NCI-H2196 treated with DMSO at 0.1 percent for 48 hours (cell line): Measurements from ENCODE around the gene CUEDC1.
"Not testable (repeated sequence)": the region's sequence is repeated elsewhere in the genome, so short reads cannot be mapped to it uniquely, and the experiment has no call there.

ENCODE experiments used
- DNase-seq: peaks from one replicate; lab custom pipeline; 2025; ENCODE audit not compliant: unreplicated experiment; lab: John Stamatoyannopoulos, UW

Gene CUEDC1

DNA sequence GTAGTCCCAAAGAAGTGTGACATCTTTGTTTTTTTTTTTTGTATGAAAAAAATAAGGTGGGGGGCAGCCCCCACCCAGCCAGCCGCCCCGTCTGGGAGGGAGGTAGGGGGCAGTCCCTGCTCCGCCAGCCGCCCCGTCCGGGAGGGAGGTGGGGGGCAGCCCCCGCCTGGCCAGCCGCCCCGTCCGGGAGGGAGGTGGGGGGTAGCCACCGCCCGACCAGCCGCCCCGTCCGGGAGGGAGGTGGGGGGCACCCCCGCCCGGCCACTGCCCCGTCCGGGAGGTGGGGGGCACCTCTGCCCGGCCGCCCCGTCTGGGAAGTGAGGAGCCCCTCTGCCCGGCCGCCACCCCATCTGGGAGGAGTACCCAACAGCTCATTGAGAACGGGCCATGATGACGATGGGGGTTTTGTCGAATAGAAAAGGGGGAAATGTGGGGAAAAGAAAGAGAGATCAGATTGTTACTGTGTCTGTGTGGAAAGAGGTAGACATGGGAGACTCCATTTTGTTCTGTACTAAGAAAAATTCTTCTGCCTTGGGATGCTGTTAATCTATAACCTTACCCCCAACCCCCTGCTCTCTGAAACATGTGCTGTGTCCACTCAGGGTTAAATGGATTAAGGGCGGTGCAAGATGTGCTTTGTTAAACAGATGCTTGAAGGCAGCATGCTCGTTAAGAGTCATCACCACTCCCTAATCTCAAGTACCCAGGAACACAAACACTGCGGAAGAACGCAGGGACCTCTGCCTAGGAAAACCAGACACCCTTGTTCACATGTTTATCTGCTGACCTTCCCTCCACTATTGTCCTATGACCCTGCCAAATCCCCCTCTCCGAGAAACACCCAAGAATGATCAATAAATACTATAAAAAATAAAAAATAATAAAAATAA is 108.9 kb downstream of the CUEDC1 start:
- not testable (repeated sequence) for DNase-seq

DNA sequence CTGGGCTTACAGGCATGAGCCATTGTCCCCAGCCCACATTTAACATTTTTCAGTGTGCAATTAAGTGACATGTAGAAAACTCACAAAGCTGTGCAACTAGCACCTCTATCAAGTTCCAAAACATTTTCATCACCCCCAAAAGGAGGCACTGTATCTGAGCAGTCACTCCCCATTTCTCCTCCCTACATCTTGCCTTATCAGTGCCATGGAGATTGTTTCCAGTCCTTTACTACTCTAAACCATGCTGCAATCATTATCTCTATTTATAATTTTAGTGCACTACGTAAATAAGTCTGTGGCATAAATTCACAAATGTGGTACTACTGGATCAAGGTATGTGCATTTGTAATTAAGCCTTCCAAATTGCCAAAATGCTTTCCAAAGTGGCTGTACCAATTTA is 112.9 kb downstream of the CUEDC1 start:
- no peak for DNase-seq

GRCh38 chr17:57839571-57839923 is 115.7 kb downstream of the CUEDC1 start:
- no peak for DNase-seq

DNA sequence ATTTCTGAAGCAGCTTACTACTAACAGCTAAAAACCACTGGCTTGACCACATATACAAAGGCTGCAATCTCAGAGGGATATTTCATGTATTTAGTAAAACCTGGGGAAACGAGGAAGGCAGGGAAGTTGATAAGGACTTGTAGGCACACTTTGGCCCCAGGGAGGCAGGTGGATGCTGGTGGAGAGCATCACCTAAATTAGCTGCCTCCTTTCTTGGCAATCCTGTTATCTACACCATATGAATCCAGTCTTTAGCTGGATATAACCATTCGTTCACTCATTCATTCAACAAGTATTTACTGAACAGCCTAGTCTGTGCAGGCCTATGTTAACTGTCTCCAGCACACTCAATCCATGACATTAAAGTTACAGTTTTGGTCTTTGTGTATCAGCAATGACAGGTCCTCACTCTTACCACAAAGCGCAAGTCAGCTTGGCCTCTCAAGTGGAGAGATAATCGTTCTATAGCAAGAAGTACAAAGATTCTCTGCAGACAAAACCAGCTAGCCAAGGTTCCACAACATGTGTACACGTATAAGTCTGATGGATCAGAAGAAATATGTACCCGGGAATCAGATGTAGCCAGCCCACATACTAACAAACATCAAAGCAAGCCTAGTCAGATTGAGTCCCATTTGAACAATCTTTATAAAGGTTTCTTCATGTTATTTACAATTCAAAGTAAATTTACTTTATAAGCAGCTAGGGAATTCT is 116.2 kb downstream of the CUEDC1 start:
- no peak for DNase-seq

- no peak for DNase-seq
Observed at GRCh38 chr17:57838453-57838852, 116.8 kb downstream of the CUEDC1 start.

- no peak for DNase-seq
Observed at GRCh38 chr17:57835333-57835900, 119.8 kb downstream of the CUEDC1 start.

DNA sequence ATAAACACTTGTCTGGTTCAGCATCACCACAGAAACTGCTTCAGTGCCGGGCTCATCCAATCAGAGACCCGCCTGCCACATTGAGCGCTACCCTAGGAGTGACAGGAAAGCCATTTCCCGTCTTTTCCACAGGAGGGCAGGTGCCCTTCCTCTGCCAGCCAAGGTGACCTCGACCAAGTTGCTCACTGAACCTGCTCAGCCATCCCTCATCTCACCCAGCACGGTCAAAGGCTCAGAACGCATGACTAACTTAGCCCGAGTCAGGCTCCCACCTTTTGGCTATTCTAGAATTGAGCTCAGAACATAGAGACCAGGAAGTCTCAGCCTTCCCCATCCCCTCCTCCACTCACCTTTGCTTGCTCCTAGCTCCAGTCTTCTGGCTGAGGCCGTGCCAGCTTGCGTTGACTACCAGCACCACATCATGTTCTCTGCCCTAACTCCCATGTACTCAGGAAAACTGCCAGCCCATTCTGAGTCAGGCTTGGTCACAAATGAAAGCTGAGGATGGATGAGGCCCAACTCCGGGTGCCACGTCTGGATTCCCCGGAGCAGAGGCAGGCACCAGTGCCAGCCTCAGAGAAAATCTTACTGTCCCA is 121.0 kb downstream of the CUEDC1 start:
- peak; percentile 15 for DNase-seq

- DNase-seq = peak; percentile 40
Observed at GRCh38 chr17:57833179-57833939, 121.9 kb downstream of the CUEDC1 start.

DNA sequence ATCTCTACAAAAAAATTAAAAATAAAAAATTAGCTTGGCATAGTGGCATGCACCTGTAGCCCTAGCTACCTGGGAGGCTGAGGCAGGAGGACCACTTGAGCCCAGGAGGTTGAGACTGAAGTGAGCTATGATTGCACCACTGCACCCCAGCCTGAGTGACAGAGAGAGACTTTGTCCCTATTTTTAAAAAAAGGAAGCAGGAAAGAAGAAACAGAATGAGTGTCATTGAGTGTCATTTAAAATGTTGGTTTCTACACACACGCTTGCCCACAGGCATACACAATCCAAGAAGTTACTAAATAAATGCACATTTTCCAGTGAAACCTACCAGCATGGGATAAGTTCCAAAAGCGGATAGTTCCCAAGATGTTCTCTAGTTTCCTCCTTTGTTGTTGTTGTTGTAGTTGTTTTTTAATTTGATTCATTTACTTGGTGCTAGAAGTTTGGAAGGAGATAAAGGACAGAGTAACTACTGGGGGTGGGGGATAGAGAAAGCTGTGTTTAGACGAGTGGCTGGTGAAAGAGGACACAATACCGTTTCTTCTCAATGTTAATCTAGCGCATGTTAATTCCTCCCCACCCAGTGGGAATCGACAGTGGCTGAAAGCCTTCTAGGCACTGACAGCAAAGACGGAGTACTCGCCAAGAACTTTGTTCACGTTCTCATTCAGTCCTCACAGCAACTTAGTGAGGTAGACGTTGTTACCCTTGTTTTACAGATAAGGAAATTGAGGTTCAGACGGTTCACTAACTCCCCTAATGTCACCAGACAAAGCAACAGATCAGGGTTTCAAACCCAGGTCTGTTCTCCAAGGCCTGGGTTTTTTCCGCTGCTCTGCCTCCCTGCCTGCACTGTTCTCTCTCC is 122.7 kb downstream of the CUEDC1 start:
- no peak for DNase-seq

DNA sequence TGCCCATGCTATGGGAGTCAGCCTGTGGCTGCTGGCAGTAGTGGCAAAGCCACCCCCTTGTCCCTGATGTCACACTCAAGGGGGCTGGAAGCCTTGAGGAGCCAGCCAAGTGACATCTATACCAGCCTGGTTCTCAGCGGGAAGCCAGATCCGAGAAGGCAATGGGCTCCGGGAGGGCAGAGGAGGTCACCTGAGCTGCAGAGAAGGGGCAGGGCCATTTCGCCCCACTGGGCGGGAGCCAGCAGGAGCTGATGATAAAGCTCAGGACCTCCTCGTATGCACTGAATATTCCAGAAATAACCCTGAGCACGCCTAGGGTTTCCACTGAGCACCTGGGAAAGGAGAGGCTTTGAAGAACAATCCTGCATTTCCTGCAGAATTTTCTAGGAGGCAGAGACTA is 124.3 kb downstream of the CUEDC1 start:
- no peak for DNase-seq

- no peak for DNase-seq
Observed at GRCh38 chr17:57823469-57824401, 131.5 kb downstream of the CUEDC1 start.

- DNase-seq = no peak
Observed at GRCh38 chr17:57819867-57820266, 135.3 kb downstream of the CUEDC1 start.

DNA sequence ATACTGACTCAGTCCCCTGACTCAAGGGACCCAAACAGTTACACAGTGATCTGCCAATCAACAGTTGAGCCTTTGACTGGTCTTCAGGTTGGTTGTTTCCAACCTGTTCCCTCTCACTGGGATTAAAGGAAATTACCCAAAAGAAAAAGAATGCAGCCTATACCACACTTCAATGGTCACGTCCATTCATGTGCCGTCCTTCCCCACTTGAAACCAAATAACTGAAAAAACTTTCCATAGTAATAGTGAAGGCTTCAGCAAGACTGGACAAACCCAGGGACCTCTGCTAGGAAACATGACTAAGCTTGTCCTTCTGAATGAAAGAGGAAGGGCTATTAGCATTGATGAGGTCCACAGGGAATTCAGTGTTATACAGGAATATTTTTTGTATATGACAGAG is 135.9 kb downstream of the CUEDC1 start:
- no peak for DNase-seq

DNA sequence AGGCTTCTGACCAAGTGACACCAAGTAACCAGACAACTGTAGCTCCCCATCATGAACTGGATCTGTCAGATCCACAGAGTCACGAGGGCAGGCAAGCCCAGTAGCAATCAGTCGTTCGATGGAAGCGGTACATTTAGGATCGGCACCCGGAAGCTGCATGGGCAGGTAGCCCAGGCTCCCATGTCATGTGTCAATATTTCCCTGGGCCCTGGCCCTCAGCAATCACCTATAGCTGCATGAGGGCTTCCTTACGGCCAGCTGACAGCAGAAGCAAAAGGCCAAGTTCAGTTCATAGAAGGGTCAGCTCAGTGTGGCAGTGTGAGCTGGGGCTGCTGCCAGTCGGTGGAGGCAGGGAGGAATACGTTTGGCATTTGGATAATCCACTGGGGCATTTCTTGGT is 137.1 kb downstream of the CUEDC1 start:
- DNase-seq = no peak

DNA sequence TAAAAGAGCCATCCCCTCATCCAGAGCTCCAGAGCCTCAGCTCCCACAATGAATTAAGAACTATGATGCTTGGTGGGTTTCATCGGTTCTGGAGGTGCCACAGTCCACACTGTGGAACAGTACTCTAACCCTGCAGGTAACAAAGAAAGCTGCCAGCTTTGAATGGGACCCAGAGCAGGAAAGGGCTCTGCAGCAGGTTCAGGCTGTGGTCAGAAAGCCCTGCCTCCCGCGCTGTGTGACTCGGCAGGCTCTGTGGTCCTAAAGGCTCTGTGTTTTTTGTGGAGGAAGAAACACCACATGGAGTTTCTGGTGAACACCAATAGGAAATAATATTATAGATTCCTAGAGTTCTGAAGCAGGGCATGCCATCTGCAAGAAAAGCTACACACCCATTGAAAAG is 137.9 kb downstream of the CUEDC1 start:
- DNase-seq = no peak

DNA sequence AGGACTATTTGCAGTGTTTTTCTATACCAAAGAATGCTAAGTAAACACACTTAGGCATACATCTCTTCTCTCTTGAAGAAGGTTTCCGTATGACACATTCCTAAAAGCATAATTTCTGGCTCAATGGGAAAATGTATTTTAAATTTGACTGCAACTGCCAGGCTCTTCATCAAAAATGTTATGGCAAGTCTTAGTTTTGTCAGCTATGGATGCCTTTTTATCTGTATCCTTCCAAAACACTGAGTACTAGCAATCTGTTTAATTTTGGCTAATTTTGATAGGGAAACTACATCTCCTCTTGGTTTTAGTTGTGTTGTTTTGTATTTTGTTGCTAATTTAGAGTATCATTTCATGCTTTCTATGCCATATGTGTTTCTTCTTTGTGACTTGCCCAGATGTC is 140.8 kb downstream of the CUEDC1 start:
- DNase-seq = no peak

DNA sequence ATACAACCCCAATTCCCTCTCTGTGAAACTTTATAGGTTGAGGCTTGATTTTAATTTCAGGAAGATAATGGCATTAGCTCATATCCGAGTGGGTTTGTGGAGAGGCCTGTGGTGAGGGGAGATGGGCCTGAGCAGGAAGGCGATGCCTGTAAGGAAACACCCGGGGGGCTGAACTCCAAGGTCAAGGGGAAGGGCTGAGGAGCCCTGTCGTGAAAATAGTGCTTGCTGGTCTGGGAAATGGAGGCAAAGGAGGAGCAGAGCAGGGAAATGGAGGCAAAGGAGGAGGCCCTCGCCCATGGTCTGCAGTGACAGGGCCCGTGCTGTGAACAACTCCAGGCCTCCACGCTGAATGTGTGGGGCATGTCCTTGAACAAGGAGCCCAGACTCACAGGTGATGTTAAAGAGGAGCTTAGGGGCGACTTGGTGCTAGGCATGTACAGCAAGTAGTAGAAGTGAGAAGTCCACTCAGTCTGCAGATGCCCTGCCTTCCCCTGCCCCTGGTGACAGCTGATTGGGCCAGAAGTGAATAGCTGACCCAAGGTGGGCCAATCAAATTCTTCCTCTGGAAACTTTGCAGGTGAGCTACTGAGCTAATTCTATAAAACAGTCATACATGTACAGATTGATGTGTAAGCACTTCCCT is 143.5 kb downstream of the CUEDC1 start:
- DNase-seq = no peak
